Pulmonary artery endothelial cell (primary cell): ENCODE measurements around the gene PTPRD. TPM values are rescaled to one million over a fixed set of nuclear protein-coding genes. Genes with fewer than 3 reads are reported as not detected.

Source experiments
- DNase-seq: peaks from one replicate; pipeline ENCODE4 v3.0.0-alpha.2; 2011; ENCODE audit warnings: low read depth, low spot score
- total RNA-seq: library from RNA; depleted of rRNA; stranded (reverse); fragments of >200 nt; gene quantifications from 2 replicates; pipeline ENCODE4 v1.2.3, GENCODE V29; 2014

The PTPRD gene
- total RNA-seq, 1 donor from 2014 or later, result 1.5 TPM

GRCh38 chr9:8364026-8364752 lies 2248.6 kb downstream of the PTPRD start:
- DNase-seq, result no peak

- no peak for DNase-seq
Measured at GRCh38 chr9:8362250-8362649, 2250.6 kb downstream of the PTPRD start.

- DNase-seq, result no peak
Measured at GRCh38 chr9:8361364-8361763, 2251.4 kb downstream of the PTPRD start.

GRCh38 chr9:8356406-8356805 lies 2256.4 kb downstream of the PTPRD start:
- no peak for DNase-seq

GRCh38 chr9:8351436-8351835 lies 2261.4 kb downstream of the PTPRD start:
- DNase-seq, result no peak

- DNase-seq, result no peak
Measured at GRCh38 chr9:8349901-8350300, 2262.9 kb downstream of the PTPRD start.

- no peak for DNase-seq
Measured at GRCh38 chr9:8349376-8349775, 2263.4 kb downstream of the PTPRD start.

GRCh38 chr9:8348756-8349155 lies 2264.0 kb downstream of the PTPRD start:
- DNase-seq, result no peak

- DNase-seq, result no peak
Measured at GRCh38 chr9:8346296-8346695, 2266.5 kb downstream of the PTPRD start.

- DNase-seq, result no peak
Measured at GRCh38 chr9:8338767-8339510, 2273.9 kb downstream of the PTPRD start.

- no peak for DNase-seq
Measured at GRCh38 chr9:8337834-8338766, 2274.7 kb downstream of the PTPRD start.

GRCh38 chr9:8332871-8333270 lies 2279.9 kb downstream of the PTPRD start:
- no peak for DNase-seq

- DNase-seq, result no peak
Measured at GRCh38 chr9:8332331-8332650, 2280.5 kb downstream of the PTPRD start.

- no peak for DNase-seq
Measured at GRCh38 chr9:8331507-8332330, 2281.1 kb downstream of the PTPRD start.

GRCh38 chr9:8329561-8330283 lies 2283.1 kb downstream of the PTPRD start:
- DNase-seq, result no peak

GRCh38 chr9:8315211-8315610 lies 2297.6 kb downstream of the PTPRD start:
- no peak for DNase-seq

GRCh38 chr9:8309258-8309657 lies 2303.5 kb downstream of the PTPRD start:
- no peak for DNase-seq

- no peak for DNase-seq
Measured at GRCh38 chr9:8304720-8305119, 2308.1 kb downstream of the PTPRD start.

GRCh38 chr9:8301296-8301695 lies 2311.5 kb downstream of the PTPRD start:
- no peak for DNase-seq

GRCh38 chr9:8297047-8297446 lies 2315.8 kb downstream of the PTPRD start:
- DNase-seq, result no peak
